ENCODE measurements around the gene SSX1. TPM values are rescaled to one million over a fixed set of nuclear protein-coding genes. Genes with fewer than 3 reads are reported as not detected.
"Not testable (repeated sequence)": the region's sequence is repeated elsewhere in the genome, so short reads cannot be mapped to it uniquely, and the experiment has no call there.

The SSX1 gene
- total RNA-seq, 6 experiments from 2014 or later, result not detected

GRCh38 chrX:48306175-48306574, 51.0 kb downstream of the SSX1 start:
- intact Hi-C loops (cut with DNase I), result no loop called here
- DNase-seq (no peak), ATAC-seq (no peak)
- no peak overlapping the region for H3K4me3 ChIP-seq
- H3K9me3 ChIP-seq, result no peaks in the 10 kb centered on the region
- 72% methylated on average over 7 of the region's 11 CpGs for WGBS (ENCODE audit: insufficient coverage, low coverage, low lambda C conversion rate, missing lambda C conversion rate)
- H3K36me3 ChIP-seq, result no peaks in the 10 kb centered on the region
- H3K27me3 ChIP-seq, result no peaks in the 10 kb centered on the region
- TF ChIP-seq POLR2A (IDR thresholded peaks at IDR 0.05), result no peak
- no peaks in the 10 kb centered on the region for H3K4me1 ChIP-seq
- H3K27ac ChIP-seq, result no peak overlapping the region

GRCh38 chrX:48313996-48314395, 58.8 kb downstream of the SSX1 start:
- not testable (repeated sequence) for H3K36me3 ChIP-seq
- WGBS (ENCODE audit: insufficient coverage, low coverage, low lambda C conversion rate, missing lambda C conversion rate), result 50% methylated on average over 2 of the region's 2 CpGs

More at GRCh38 chrX:48313996-48314395, 58.8 kb downstream of the SSX1 start:
- H3K9me3 ChIP-seq; H3K27ac ChIP-seq; H3K4me1 ChIP-seq; H3K4me3 ChIP-seq; intact Hi-C loops (cut with DNase I); ATAC-seq; DNase-seq; H3K27me3 ChIP-seq: not testable (repeated sequence)

Small RNA genes lying within 50 kb of the gene (small RNA-seq; reads per million reads assigned to genes)
- gene AC245047.3 (0 reads per million in 2 experiments), gene AC245047.4 (0 reads per million in 2 experiments), gene RNA5SP503 (0 reads per million in 2 experiments)

Other genes with a start within 250 kb of the SSX1 start
- not detected for gene SPACA5, start 248.4 kb upstream of the SSX1 start, total RNA-seq
- gene ZNF630, start 183.8 kb upstream of the SSX1 start, total RNA-seq, result 1 to 10 TPM in 1 of 6 experiments, under 1 TPM in 4, not detected in 1; 0.35 to 1.2 (median 0.84) TPM
- not detected for gene SPACA5B, start 124.8 kb upstream of the SSX1 start, total RNA-seq
- not detected for gene SSX5, start 58.6 kb upstream of the SSX1 start, total RNA-seq
- not detected for gene SSX3, start 101.3 kb downstream of the SSX1 start, total RNA-seq
- gene SSX4, start 128.1 kb downstream of the SSX1 start, total RNA-seq, result not detected
- gene SSX4B, start 156.6 kb downstream of the SSX1 start, total RNA-seq, result not detected
- 1 to 10 TPM in 1 of 6 experiments, under 1 TPM in 4, not detected in 1; 0.22 to 1.4 (median 0.37) TPM for gene SLC38A5, start 214.9 kb downstream of the SSX1 start, total RNA-seq
- gene FTSJ1, start 220.8 kb downstream of the SSX1 start, total RNA-seq, result 10 to 100 TPM in 5 of 6 experiments, 1 to 10 TPM in 1; 9.9 to 30.4 (median 12.5) TPM

Data from right lobe of liver (tissue), 6 donors.